Frontal cortex (tissue), 4 donors: ENCODE data around the gene MTO1. TPM values are rescaled to one million over a fixed set of nuclear protein-coding genes. Genes with fewer than 3 reads are reported as not detected.
"Not testable (repeated sequence)": the region's sequence is repeated elsewhere in the genome, so short reads cannot be mapped to it uniquely, and the experiment has no call there.

Source experiments
- DNase-seq, 2 donors: peaks; one replicate each; pipeline ENCODE4 v3.0.0; 2012; ENCODE audit warnings: low spot score in 2 of 2
- FAIRE-seq: peaks from 2 replicates; lab custom pipeline; 2012; peaks lifted over from hg19 to GRCh38; lab: Jason Lieb, UNC
- total RNA-seq: library from RNA; depleted of rRNA; stranded (reverse); fragments of >200 nt; gene quantifications from one replicate; pipeline ENCODE4 v1.2.3, GENCODE V29; 2014
- donor health status: control.
- donor health status: control.
- donor health status: control.

The MTO1 gene, protein sequence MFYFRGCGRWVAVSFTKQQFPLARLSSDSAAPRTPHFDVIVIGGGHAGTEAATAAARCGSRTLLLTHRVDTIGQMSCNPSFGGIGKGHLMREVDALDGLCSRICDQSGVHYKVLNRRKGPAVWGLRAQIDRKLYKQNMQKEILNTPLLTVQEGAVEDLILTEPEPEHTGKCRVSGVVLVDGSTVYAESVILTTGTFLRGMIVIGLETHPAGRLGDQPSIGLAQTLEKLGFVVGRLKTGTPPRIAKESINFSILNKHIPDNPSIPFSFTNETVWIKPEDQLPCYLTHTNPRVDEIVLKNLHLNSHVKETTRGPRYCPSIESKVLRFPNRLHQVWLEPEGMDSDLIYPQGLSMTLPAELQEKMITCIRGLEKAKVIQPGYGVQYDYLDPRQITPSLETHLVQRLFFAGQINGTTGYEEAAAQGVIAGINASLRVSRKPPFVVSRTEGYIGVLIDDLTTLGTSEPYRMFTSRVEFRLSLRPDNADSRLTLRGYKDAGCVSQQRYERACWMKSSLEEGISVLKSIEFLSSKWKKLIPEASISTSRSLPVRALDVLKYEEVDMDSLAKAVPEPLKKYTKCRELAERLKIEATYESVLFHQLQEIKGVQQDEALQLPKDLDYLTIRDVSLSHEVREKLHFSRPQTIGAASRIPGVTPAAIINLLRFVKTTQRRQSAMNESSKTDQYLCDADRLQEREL
- total RNA-seq, result 19.6 TPM

DNA sequence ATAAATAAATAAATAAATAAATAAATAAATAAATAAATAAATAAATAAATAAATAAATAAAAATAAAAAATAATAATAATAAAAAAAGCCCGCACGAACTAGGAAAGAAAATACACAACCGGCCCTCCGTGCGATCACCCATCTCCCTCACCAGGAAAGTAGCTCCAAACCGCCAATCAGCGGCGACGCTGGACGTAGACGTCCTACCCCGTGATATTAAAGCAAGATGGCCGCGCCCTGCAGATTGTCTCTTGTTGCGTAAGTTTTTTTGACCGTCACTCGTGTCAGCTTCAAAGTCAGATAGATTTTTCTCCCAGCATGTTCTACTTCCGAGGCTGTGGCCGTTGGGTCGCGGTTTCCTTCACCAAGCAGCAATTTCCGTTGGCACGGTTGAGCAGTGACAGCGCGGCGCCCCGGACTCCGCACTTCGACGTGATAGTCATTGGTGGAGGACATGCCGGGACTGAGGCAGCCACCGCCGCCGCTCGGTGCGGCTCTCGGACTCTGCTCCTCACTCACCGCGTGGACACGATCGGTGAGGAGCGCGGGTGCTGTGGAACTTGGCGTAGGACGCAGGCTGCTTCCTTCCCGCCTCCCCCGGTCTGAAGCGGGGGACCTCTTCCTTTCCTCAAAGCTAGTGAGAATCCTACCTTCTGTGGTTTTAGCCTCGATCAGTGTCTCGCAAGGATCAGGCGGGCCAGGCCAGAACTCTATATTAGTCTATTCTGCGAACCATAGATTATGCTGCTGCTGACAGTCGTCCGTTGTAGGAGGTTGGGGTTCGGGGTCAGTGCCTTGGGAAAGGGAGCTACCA lies at the start of gene MTO1:
Gene MTO1 (plus strand): TSS at position 201 of the 814 bp plus-strand sequence. CDS start 118 bp downstream, at position 319.
- FAIRE-seq (no peak), DNase-seq (peak; percentile 67 to 77)

DNA sequence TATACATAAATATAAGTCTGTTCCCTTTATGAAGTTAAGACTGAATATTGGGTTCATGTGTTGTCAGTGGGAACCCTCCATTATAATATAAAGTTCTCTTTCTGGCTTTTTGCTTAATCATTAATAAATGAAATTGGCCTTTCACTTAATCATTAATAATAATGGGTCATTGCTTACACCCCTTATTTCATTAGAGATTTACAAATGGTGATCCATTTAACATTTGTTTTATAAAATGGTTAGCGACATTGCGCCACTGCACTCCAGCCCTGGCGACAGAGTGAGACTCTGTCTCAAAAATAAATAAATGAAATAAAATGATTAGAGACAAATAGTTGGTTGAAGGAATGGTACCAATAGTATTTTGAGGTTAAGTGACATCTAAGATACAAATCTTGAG lies 48.4 kb upstream of the MTO1 start:
- no peak for DNase-seq
- no peak for FAIRE-seq

DNA sequence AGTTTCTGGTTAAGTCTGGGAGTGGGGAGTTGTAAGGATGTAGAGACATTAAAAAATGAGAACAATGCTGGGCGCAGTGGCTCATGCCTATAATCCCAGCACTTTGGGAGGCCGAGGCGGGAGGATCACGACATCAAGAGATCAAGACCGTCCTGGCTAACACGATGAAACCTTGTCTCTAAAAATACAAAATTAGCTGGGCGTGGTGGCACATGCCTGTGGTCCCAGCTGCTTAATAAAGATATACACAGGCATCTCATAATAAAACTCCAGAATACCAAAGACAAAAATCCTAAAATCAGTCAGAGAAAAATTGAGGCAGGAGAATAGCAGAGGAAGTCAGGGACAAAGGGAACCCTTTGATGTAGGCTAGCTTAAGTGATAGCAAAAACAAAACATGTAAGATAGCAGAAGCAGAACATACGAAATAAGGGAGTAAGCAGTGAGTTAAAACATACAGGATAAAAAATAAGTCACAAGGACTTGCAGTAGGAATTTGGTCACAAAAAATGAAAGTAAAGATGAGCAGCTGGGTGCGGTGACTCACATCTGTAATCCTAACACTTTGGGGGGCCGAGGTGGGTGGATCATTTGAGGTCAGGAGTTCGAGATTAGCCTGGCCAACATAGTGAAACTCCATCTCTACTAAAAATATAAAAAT lies 43.3 kb upstream of the MTO1 start:
- DNase-seq, result no peak
- no peak for FAIRE-seq

DNA sequence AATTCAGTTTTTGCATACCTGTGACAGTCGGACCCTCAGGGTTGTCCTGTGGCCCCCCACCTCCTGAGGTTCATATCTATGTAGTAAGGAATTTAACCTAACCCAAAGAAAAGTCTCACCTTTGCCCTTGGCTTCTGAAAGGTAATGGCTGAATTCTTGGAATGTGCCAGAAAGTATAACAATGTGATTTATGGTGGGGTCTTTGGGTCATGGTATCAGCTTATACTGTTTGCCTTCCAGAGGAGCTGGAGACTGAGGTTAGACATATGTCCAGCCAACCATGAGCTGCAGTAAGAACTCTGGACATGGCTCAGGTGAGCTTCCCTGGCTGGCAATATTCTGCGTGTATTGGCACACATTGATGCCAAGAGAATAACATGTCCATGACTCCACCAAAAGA lies 40.0 kb upstream of the MTO1 start:
- FAIRE-seq (no peak), DNase-seq (no peak)

DNA sequence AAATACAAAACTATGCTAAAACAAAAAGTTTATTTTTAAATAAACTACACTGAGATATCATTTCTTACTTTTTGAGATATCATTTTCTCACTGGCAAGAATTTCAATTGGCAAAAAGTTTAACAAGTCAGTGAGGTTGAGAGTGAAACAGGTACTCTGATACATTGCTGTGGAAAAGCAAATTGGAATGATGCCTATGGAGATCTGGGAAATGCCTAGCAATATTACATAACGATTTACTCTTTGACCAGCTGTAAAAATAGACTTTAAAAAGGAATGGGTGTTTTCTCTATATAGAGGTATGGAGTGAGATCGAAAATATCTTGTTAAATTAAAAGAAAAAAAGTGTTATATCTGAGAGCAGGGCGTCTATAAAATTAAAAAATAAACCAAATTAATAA lies 26.3 kb upstream of the MTO1 start:
- no peak for FAIRE-seq

DNA sequence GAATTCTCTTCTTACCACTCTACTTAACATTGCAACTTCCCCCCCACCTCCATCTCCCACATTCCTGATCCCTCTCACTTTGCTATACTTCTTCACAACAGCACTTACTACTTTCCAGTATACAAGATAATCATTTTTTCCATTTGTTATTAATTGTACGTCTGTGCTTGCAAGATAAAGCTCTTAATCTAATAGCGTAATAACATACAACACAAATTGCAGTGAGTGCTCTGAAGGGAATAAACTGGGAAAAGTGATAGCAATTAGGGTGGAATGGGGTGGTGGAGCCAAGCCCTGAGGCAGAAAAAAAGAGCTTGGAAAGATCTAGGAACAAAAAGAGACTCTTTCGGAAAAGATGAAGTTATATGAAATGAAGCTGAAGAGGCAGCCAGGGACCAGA lies 18.0 kb upstream of the MTO1 start:
- no peak for FAIRE-seq
- DNase-seq, result no peak

More for the DNA sequence above, 26.3 kb upstream of the MTO1 start:
- DNase-seq, result no peak

DNA sequence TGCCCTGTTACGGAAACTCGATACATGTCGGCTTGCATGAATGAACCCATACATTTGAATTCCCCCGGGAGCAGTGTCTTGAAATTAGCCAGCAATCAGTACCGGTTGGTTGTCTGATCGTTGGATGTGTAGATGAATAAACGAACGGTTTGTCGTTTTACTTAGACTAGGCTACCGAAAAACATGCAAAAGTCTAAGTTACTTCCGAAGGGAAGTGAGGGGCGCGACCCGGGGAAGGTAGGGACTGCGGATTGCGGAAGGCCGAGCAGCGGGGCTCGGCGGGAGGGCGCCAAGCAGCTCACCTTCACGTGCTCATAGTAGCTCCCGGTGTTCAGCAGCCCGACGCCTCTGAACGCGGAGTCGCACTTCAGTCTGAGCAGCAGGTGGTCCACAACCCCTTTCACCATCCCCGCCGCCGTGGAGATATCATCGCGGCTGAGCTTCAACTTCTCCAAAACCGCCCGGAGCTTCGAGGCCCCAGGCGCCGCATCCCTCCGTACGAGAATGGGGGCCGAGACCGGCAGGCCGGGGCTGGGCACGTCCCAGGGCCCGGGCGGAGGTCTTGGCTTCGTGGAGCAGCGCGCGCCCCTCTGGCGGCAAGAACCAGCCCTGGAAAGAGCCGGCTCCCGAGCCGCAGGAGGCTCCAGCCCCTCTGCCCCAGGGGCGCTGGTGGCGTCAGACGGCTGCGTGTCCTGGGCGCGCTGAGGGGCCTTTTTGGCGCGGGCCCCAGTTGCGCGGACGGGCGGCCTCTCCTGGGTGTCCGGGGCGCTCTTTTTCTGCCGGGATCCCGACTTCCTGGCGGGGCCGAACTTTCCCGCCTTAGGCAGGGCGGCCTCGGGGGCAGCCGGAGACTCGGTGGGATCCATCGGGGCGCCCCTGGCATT lies 10.1 kb upstream of the MTO1 start:
- FAIRE-seq (no peak), DNase-seq (peak; percentile 54)

DNA sequence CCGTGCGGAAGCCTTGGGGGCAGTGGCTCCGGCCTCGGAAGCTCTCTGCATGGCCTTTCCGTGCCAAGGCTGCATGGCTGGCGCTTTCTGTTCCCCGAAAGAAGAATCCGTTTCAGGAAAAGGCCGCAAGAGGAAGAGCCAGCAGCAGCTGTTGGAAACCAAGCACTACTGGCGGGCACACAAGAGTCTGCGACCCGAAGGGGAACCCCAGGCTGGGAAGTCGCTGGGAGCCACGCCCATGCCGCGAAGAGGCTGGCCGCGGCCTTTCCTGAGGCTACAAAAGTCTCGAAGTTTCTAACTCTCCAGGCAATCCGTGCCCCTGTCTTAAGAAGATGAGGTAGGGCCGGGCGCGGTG lies 9.5 kb upstream of the MTO1 start, which contains the start of gene CGAS:
Gene CGAS (minus strand): TSS at position 191 of the 355 bp plus-strand sequence. CDS start 116 bp downstream, at position 75.
- FAIRE-seq, result no peak
- no peak for DNase-seq

DNA sequence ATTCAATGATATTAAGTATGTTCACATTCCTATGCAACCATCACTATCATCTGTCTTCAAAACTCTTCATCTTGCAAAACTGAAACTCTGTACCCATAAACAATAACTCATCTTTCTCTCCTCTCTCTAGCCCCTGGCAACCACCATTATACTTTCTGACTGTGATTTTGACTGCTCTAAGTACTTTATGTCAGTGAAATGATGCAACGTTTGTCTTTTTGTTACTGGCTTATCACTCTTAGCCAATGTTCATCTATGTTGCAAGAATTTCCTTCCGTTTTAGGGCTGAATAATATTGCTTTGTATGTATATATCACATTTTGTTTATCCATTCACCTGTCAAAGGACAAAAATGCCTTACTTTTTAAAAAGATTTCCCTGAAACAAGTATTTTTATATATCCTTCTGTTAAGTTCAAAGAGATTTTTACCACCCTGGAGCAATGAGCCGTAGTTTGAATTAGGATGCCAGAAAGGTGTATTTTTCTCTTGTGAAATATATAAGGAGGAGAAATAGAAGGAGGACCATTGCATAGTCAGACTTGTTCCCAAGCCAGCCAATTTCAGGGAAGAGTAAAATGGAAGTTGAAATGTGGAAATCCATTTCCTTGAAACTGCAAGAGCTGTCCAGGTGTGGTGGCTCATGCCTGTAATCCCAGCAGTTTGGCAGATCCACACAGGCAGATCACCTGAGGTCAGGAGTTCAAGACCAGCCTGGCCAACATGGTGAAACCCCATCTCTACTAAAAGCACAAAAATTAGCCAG lies 5.5 kb upstream of the MTO1 start:
- DNase-seq, result no peak
- FAIRE-seq, result no peak

DNA sequence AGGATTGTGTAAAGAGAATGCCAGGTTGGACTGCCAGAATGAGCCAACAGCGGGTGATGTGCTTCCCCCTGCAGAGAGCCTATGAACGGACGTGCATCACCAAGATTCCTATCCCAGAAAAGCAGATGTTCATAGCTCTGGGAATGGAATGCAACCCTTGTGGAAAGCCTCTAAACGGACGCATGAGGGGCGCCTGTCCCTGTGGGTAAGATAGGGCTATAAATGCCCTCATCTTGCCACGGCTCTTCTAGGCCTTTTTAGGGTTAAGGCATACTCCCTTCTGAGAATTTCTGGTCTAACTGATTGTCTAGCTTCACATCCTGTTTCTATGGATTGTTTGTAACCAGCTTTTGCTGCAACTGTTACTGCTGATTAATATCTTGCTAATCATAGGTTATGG lies 2.1 kb upstream of the MTO1 start:
- not testable (repeated sequence) for DNase-seq, FAIRE-seq

DNA sequence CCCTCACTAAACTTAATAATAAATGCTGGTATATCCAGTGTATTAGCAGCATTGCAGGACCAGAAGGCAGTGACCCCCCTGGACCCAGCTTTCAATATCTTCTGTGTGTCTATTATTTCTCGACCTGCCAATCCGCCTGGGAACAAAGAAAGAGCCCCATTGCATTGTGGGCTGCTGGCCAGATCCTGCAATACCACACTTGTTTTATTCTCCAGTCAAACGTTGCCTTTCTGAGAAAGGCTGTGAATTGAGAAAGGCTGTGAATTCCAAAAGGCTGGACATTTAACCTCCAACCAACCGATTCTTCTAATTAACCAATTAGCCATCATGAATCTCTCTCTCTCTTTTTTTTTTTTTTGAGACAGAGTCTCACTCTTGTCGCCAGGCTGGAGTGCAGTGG lies 1.5 kb upstream of the MTO1 start:
- FAIRE-seq (no peak), DNase-seq (no peak)

DNA sequence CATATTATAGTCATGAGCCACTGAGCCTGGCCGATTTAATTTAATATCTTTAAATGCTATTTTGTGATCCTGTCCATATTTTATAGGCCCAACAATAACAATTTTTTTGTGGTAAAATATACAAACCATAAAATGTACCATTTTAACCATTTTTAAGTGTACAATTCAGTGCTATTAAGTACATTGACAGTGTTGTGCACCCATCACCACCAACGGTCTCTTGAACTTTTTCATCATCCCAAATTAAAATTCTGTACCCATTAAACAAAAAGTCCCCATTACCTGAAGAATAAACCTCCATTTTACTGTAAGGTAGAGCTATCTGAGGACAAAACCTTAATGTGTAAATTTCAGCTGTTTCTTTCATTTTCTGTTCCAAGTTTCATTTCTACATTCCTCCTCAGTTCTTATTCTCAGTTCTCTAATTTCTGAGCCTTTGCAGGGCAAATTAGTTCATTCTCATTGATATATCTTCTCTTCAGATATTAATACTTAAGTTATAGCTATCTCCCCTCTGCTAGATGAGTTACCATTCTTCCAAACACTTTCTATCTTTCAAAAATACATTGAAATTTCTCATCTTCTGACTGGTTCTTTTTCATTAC lies 10.3 kb downstream of the MTO1 start:
- DNase-seq (no peak), FAIRE-seq (no peak)

DNA sequence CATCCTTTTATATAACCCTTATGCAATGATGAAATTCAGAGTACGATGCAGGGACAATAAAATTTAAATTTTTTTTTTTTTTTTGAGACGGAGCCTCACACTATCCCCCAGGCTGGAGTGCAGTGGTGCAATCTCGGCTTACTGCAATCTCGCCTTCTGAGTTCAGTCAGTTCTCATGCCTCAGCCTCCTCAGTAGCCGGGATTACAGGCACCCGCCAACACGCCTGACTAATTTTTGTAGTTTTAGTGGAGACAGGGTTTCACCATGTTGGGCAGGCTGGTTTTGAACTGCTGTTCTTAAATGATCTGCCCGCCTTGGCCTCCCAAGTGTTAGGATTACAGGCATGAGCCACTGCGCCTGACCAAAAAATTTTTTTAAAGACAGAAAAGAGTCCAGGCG lies 15.2 kb downstream of the MTO1 start:
- DNase-seq, result no peak
- FAIRE-seq, result no peak

DNA sequence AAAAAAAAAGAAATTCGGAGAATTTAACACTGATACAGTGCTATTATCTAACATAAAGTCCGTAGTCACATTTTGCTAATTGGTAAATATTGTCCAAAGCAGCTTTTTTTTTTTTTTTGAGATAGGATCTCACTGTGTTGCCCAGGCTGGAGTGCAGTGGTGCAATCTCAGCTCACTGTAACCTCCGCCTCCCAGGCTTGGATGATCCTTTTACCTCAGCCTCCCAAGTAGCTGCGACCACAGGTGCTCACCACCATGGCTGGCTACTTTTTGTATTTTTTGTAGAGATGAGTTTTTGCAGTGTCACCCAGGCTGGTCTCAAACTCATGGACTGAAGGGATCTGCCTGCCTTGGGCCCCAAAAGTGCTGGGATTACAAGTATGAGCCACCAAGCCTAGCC lies 15.9 kb downstream of the MTO1 start:
- FAIRE-seq, result no peak

DNA sequence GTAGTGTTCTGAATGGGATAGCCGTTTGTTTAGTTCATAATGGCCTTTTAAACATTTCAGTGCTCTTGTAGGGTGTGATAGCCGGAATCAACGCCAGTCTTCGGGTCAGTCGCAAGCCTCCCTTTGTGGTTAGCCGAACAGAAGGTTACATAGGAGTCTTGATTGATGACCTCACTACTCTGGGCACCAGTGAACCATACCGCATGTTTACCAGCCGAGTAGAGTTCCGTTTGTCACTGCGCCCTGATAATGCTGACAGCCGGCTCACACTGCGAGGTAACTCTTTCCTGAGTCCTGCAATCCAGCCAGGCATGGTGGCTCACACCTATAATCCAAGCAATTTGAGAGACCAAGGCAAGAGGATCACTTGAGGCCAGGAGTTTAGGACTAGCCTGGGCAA lies 20.4 kb downstream of the MTO1 start:
- DNase-seq (no peak), FAIRE-seq (no peak)

More for the DNA sequence above, 15.9 kb downstream of the MTO1 start:
- DNase-seq, result no peak

DNA sequence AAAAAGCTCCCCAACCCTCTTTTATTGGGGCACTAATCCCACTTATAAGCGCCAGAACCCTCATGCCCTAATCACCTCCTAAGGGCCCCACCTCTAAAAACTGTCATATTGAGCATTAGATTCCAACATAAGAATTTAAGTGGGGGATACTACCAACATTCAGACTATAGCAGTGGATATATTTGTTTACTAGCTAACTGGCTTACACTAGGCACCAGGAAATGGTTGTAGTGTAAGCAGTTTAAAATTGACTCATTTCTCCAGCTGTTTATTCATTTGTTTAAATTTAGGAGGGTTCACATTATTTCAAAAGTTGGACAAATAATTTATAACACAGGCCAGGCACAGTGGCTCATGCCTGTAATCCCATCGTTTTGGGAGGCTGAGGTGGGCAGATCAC lies 22.9 kb downstream of the MTO1 start:
- no peak for FAIRE-seq
- DNase-seq, result no peak

DNA sequence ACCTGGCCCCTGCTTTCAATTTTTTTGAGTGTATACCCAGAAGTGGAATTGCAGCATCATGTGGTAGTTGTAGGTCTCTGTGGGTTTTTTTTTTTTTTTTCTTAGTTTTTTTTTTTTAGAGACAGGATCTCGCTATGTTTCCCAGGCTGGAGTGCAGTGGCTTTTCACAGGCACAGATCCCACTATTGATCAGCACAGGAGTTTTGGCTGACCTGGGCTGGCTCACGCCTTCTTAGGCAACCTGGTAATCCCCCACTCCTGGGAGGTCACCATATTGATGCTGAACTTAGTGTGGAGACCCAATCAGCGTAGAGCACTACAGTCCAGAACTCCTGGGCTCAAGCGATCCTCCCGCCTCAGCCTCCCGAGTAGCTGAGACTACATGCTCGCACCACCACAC lies 25.9 kb downstream of the MTO1 start:
- FAIRE-seq (no peak), DNase-seq (no peak)

DNA sequence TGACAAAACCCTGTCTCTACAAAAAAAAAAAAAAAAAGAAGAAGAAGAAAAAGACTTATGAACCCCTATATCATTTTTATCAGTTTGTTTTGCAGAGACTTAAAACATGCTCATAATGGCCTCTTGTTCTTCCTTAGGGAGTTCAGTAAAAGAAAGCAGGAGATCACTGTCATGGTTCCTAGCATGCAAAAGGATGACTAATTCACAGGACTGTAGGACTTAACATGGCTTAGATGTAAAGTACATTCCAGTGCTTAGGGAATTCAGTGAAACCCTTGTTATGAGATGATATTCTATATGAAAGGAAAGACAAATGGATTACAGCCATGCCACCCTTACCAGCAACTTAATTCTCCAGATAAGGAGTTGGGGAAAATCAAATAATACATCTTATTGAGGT lies 29.8 kb downstream of the MTO1 start:
- FAIRE-seq (no peak), DNase-seq (no peak)
